Measurements from ENCODE around the gene NAALADL1. TPM values are rescaled to one million over a fixed set of nuclear protein-coding genes. Genes with fewer than 3 reads are reported as not detected.

Gene NAALADL1
- total and polyA plus RNA-seq, 9 of the 15 experiments (the other 6 are each of a cell fraction or from before 2014, with no cell fraction given): 0.06 to 0.72 (median 0.22) TPM; not detected in 4

- TF ChIP-seq, protein P1, sequence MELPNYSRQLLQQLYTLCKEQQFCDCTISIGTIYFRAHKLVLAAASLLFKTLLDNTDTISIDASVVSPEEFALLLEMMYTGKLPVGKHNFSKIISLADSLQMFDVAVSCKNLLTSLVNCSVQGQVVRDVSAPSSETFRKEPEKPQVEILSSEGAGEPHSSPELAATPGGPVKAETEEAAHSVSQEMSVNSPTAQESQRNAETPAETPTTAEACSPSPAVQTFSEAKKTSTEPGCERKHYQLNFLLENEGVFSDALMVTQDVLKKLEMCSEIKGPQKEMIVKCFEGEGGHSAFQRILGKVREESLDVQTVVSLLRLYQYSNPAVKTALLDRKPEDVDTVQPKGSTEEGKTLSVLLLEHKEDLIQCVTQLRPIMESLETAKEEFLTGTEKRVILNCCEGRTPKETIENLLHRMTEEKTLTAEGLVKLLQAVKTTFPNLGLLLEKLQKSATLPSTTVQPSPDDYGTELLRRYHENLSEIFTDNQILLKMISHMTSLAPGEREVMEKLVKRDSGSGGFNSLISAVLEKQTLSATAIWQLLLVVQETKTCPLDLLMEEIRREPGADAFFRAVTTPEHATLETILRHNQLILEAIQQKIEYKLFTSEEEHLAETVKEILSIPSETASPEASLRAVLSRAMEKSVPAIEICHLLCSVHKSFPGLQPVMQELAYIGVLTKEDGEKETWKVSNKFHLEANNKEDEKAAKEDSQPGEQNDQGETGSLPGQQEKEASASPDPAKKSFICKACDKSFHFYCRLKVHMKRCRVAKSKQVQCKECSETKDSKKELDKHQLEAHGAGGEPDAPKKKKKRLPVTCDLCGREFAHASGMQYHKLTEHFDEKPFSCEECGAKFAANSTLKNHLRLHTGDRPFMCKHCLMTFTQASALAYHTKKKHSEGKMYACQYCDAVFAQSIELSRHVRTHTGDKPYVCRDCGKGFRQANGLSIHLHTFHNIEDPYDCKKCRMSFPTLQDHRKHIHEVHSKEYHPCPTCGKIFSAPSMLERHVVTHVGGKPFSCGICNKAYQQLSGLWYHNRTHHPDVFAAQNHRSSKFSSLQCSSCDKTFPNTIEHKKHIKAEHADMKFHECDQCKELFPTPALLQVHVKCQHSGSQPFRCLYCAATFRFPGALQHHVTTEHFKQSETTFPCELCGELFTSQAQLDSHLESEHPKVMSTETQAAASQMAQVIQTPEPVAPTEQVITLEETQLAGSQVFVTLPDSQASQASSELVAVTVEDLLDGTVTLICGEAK (IDR thresholded peaks at IDR 0.05): peak; percentile 97
- TF ChIP-seq, protein P1 (CRISPR knock-in tag; IDR thresholded peaks at IDR 0.05): 0 out of 2 replicates have a peak, but pooled peaks have one; percentile 6
- no peak for TF ChIP-seq STAT5A (IDR thresholded peaks at IDR 0.05; ENCODE audit: borderline replicate concordance, low read length)
- TF ChIP-seq ZNF507 (tag; conservative IDR thresholded peaks at IDR 0.05): no peak
- no peak for TF ChIP-seq DACH1 (IDR thresholded peaks at IDR 0.05; ENCODE audit: partially characterized antibody)
- no peak for TF ChIP-seq ZNF431 (CRISPR knock-in tag; IDR thresholded peaks at IDR 0.05)
- TF ChIP-seq CHD4 (IDR thresholded peaks at IDR 0.05; ENCODE audit: insufficient read depth, insufficient replicate concordance, low read depth, low read length, poor library complexity, severe bottlenecking): no peak
- TF ChIP-seq TEAD2 (tag; IDR thresholded peaks at IDR 0.05): no peak
- 0 out of 2 replicates have a peak, but pooled peaks have one; percentile 10 for TF ChIP-seq TAF7 (tag; IDR thresholded peaks at IDR 0.05)
- peak; percentile 54; the same call in 1 of the 2 replicates for TF ChIP-seq ZNF263 (CRISPR knock-in tag; IDR thresholded peaks at IDR 0.05; ENCODE audit: borderline replicate concordance)
- TF ChIP-seq MAX (CRISPR knock-in tag; IDR thresholded peaks at IDR 0.05): peak; percentile 80
- 0 out of 2 replicates have a peak, but pooled peaks have one; percentile 76 for TF ChIP-seq ZNF12 (CRISPR knock-in tag; IDR thresholded peaks at IDR 0.05)
- 0 out of 2 replicates have a peak, but pooled peaks have one; percentile 37 for TF ChIP-seq ZKSCAN1 (IDR thresholded peaks at IDR 0.05; ENCODE audit: low read depth, low read length)
- TF ChIP-seq SMAD1 (IDR thresholded peaks at IDR 0.05; ENCODE audit: low read depth, low read length, partially characterized antibody): peak; percentile 81
- no peak for TF ChIP-seq ZNF324 (CRISPR knock-in tag; IDR thresholded peaks at IDR 0.05)
- TF ChIP-seq POLR2A (conservative IDR thresholded peaks at IDR 0.05): peak; percentile 93
- TF ChIP-seq SAFB2 (IDR thresholded peaks at IDR 0.05; ENCODE audit: borderline replicate concordance, low read depth, low read length, severe bottlenecking): no peak
- TF ChIP-seq TBL1XR1 (IDR thresholded peaks at IDR 0.05; ENCODE audit: low read length in 2 of 2): peak in 1 of 2 experiments; percentile 79; a peak in 2 of 4 replicates
- TF ChIP-seq ZBED1 (IDR thresholded peaks at IDR 0.05): no peak
- peak; percentile 91 for TF ChIP-seq KHSRP (IDR thresholded peaks at IDR 0.05)
- TF ChIP-seq CREM (IDR thresholded peaks at IDR 0.05; ENCODE audit: low read depth): peak; percentile 100
- TF ChIP-seq CSDE1 (IDR thresholded peaks at IDR 0.05): peak in 1 of 2 experiments; percentile 88; a peak in 2 of 4 replicates
Observed at GRCh38 chr11:65083834-65084597, 25.7 kb upstream of the NAALADL1 start, which contains the start of the genes CDCA5 and ZFPL1 (continued).

All from K562 (cell line).